Activated T-helper 9 cell treated with anti-CD3 and anti-CD28 coated beads, Interleukin-2, amount 50 U/mL, for 16 hours (primary cell): Measurements from ENCODE around the gene SMYD3.
"Not testable (repeated sequence)": the region's sequence is repeated elsewhere in the genome, so short reads cannot be mapped to it uniquely, and the experiment has no call there.

Experiments
- DNase-seq: peaks from one replicate; pipeline ENCODE4 v3.0.0-alpha.2; 2020; ENCODE audit warnings: low read depth

Gene SMYD3

GRCh38 chr1:245800901-245801605 is 706.0 kb downstream of the SMYD3 start:
- DNase-seq, result no peak

- DNase-seq, result no peak
Measured at GRCh38 chr1:245798349-245798711, 708.7 kb downstream of the SMYD3 start.

GRCh38 chr1:245797592-245798348 is 709.3 kb downstream of the SMYD3 start:
- DNase-seq, result no peak

- DNase-seq, result no peak
Measured at GRCh38 chr1:245791410-245792312, 715.4 kb downstream of the SMYD3 start.

GRCh38 chr1:245790441-245790840 is 716.6 kb downstream of the SMYD3 start:
- no peak for DNase-seq

- DNase-seq, result no peak
Measured at GRCh38 chr1:245788886-245789285, 718.2 kb downstream of the SMYD3 start.

- DNase-seq, result no peak
Measured at GRCh38 chr1:245788269-245788668, 718.8 kb downstream of the SMYD3 start.

GRCh38 chr1:245786948-245787347 is 720.1 kb downstream of the SMYD3 start:
- no peak for DNase-seq

- no peak for DNase-seq
Measured at GRCh38 chr1:245779797-245780755, 727.0 kb downstream of the SMYD3 start.

- no peak for DNase-seq
Measured at GRCh38 chr1:245777752-245778151, 729.3 kb downstream of the SMYD3 start.

GRCh38 chr1:245776694-245777332 is 730.3 kb downstream of the SMYD3 start:
- DNase-seq, result no peak

GRCh38 chr1:245776139-245776538 is 730.9 kb downstream of the SMYD3 start:
- no peak for DNase-seq

- DNase-seq, result not testable (repeated sequence)
Measured at GRCh38 chr1:245774931-245775330, 732.1 kb downstream of the SMYD3 start.

GRCh38 chr1:245774196-245774595 is 732.9 kb downstream of the SMYD3 start:
- no peak for DNase-seq

GRCh38 chr1:245773344-245773743 is 733.7 kb downstream of the SMYD3 start:
- no peak for DNase-seq

GRCh38 chr1:245772739-245773138 is 734.3 kb downstream of the SMYD3 start:
- no peak for DNase-seq

- no peak for DNase-seq
Measured at GRCh38 chr1:245772325-245772724, 734.8 kb downstream of the SMYD3 start.

GRCh38 chr1:245771511-245772281 is 735.4 kb downstream of the SMYD3 start:
- DNase-seq, result no peak

- DNase-seq, result no peak
Measured at GRCh38 chr1:245770156-245770555, 736.9 kb downstream of the SMYD3 start.

GRCh38 chr1:245768596-245768995 is 738.5 kb downstream of the SMYD3 start:
- no peak for DNase-seq
